ENCODE measurements around the gene NOTCH1. TPM values are rescaled to one million over a fixed set of nuclear protein-coding genes. Genes with fewer than 3 reads are reported as not detected.
"Not testable (repeated sequence)": the region's sequence is repeated elsewhere in the genome, so short reads cannot be mapped to it uniquely, and the experiment has no call there.

Gene NOTCH1
- total RNA-seq, 4 donors from 2014 or later = 31.1 to 72.1 (median 44.0) TPM

DNA sequence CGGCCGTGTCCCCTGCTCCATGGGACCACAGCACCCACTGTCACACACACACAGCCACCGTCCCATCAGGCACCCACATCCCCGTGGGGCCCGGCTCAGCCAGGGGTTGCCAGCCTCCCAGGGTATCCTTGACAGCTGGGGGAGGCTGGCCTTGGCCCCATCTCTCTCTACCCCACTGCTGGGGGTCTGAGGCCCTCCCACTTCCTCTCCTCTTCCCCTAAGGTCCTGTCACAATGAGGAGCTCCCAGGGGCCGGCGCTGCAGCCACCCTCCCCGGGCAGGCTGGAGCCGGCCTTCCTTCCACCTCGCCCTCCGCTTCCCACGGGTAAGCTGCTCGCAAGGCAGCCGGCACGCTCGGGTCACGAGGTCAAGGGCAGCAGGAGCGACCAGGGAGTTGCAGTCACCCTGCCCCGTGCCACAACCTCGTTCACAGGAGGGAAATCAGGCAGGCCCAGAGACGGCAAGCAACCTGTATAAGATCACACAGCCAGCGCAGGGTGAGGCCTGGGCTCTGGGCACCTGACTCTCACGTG is 38.6 kb upstream of the NOTCH1 start:
- 90% methylated on average over 2 of the region's 23 CpGs; no CpG with 5 or more reads in 1 of the 2 donors for WGBS, 2 donors (ENCODE audit: low coverage in 1 of 2)
- Histone ChIP-seq H3K36me3 (no peaks in the 10 kb centered on the region), H3K9me3 (no peaks in the 10 kb centered on the region), H3K4me1 (peaks cover 0 to 55% (median 31%) of the 10 kb centered on the region in 3 donors), H3K4me3 (no peak overlapping the region), H3K27me3 (peaks cover 7% of the 10 kb centered on the region), H3K27ac (peak overlapping the region in 1 of 4 donors; percentile 22)
- no peak for ATAC-seq
- TF ChIP-seq CTCF (IDR thresholded peaks at IDR 0.05) (no peak), POLR2A (IDR thresholded peaks at IDR 0.05) (no peak), EP300 (IDR thresholded peaks at IDR 0.05) (no peak), POLR2AphosphoS5 (IDR thresholded peaks at IDR 0.05) (no peak)

DNA sequence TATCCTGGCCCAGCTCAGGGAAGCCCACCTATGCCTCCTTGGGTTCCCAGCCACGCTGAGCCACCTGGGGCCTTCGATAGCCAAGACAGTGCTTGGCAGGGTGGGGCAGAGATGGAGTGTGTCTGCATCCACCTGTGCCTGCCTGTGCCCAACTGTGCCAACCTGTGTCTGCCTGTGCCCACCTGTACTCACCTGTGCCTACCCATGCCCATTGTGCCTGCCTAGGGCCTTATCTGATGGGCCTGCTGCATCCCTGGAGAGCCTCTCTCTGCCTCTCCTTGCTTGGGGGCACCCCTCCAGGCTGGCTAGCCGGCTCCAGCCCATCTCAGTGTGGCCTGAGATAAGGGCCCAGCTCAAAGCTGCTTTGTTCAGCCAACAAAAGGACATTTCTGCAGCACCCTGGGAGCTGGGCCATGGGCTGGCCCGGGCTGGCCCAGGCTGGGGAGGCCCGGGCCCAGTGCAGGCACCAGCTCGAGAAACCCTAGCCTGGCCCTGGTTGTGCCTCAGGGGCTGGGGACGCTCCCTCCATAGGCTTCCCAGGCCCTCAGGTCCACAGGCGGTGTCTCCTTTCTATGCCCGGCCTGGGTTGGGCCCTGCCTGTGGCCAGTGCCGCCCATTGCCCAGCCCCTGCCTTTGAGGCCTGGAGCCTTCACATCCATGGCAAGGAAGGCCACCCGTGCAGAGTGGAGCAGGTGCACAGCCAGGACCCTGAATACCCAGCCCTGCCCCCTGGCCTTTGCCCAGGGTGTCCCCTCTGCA is 37.3 kb upstream of the NOTCH1 start:
- Histone ChIP-seq H3K4me1 (peaks cover 0 to 53% (median 22%) of the 10 kb centered on the region in 3 donors), H3K9me3 (no peaks in the 10 kb centered on the region)

DNA sequence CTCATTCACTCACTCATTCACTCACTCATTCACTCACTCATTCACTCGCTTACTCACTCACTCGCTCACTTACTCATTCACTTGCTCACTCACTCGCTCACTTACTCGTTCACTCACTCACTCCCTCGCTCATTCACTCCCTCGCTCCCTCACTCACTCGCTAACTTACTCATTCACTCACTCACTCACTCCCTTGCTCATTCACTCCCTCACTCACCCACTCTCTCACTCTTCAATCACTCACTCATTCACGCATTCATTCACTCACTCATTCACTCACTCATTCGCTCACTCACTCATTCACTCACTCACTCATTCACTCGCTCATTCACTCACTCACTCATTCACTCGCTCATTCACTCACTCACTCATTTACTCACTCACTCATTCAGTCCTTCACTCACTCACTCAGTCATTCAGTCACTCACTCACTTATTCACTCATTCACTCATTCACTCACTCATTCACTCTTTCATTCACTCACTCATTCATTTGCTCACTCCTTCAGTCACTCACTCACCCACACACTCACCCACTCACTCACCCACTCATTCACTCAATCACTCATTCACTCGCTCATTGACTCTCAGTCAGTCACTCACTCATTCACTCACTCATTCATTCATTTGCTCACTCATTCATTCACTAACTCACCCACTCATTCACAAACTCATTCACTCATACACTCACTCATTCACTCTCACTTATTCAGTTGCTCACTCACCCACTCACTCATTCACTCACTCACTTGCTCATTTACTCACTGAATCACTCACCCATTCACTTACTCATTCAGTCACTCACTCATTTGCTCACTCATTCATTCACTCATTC is 36.0 kb upstream of the NOTCH1 start:
- WGBS, 2 donors (ENCODE audit: low coverage in 1 of 2) = 94 to 98% methylated on average over 12 of the region's 12 CpGs
- Histone ChIP-seq H3K27ac (no peak overlapping the region), H3K36me3 (no peaks in the 10 kb centered on the region), H3K4me3 (no peak overlapping the region), H3K4me1 (peaks cover 0 to 40% (median 9%) of the 10 kb centered on the region in 3 donors), H3K27me3 (no peaks in the 10 kb centered on the region), H3K9me3 (no peaks in the 10 kb centered on the region)
- no peak for TF ChIP-seq EP300 (IDR thresholded peaks at IDR 0.05)
- no peak for TF ChIP-seq POLR2A (IDR thresholded peaks at IDR 0.05)
- TF ChIP-seq CTCF (IDR thresholded peaks at IDR 0.05) = no peak
- TF ChIP-seq POLR2AphosphoS5 (IDR thresholded peaks at IDR 0.05) = no peak
- ATAC-seq = no peak

More for the DNA sequence above, 37.3 kb upstream of the NOTCH1 start:
- Histone ChIP-seq H3K27me3 (peaks cover 7% of the 10 kb centered on the region), H3K36me3 (no peaks in the 10 kb centered on the region), H3K4me3 (no peak overlapping the region), H3K27ac (peak overlapping the region in 1 of 4 donors; percentile 19)
- TF ChIP-seq EP300 (IDR thresholded peaks at IDR 0.05) (no peak), POLR2A (IDR thresholded peaks at IDR 0.05) (no peak), POLR2AphosphoS5 (IDR thresholded peaks at IDR 0.05) (no peak), CTCF (IDR thresholded peaks at IDR 0.05) (no peak)
- 84% methylated on average over 5 of the region's 11 CpGs; no CpG with 5 or more reads in 1 of the 2 donors for WGBS, 2 donors (ENCODE audit: low coverage in 1 of 2)
- ATAC-seq = no peak

GRCh38 chr9:136579650-136580219 is 33.9 kb upstream of the NOTCH1 start:
- not testable (repeated sequence) for H3K4me3 ChIP-seq, H3K9me3 ChIP-seq, H3K36me3 ChIP-seq, H3K27me3 ChIP-seq, H3K27ac ChIP-seq, ATAC-seq
- WGBS, 2 donors (ENCODE audit: low coverage in 1 of 2) = 88 to 89% methylated on average over 8 of the region's 9 CpGs
- peaks cover 0 to 34% (median 0%) of the 10 kb centered on the region in 3 donors for H3K4me1 ChIP-seq

All from gastroesophageal sphincter (tissue), 4 donors.